Upper lobe of right lung (tissue), 1 donor: ENCODE measurements around the gene ADAMTSL1. TPM values are rescaled to one million over a fixed set of nuclear protein-coding genes. Genes with fewer than 3 reads are reported as not detected.

Experiments used
- ATAC-seq: fragments of 200-7000 bp; cut with Tn5 transposase; one replicate; pipeline ENCODE4 v1.9.1; 2020; ENCODE audit warnings: mild to moderate bottlenecking, moderate library complexity
- DNase-seq: peaks from one replicate; pipeline ENCODE4 v3.0.0-alpha.2; 2020
- H3K27ac ChIP-seq: fragments of 200-600 bp; one replicate; pipeline ENCODE4 v1.8.0; 2022
- H3K27me3 ChIP-seq: fragments of 200-600 bp; one replicate; pipeline ENCODE4 v1.8.0; 2022; ENCODE audit warnings: mild to moderate bottlenecking
- H3K36me3 ChIP-seq: fragments of 200-600 bp; one replicate; pipeline ENCODE4 v1.8.0; 2022
- H3K4me1 ChIP-seq: fragments of 200-600 bp; one replicate; pipeline ENCODE4 v1.8.0; 2022
- H3K4me3 ChIP-seq: fragments of 200-600 bp; one replicate; pipeline ENCODE4 v1.8.0; 2022; ENCODE audit warnings: mild to moderate bottlenecking
- H3K9me3 ChIP-seq: fragments of 200-600 bp; one replicate; pipeline ENCODE4 v1.8.0; 2022
- intact Hi-C: fragments of 100-400 bp; cut with DNase I; formaldehyde crosslinking; loops from one replicate; pipeline ENCODE4 v1.11.0; 2022
- total RNA-seq: library from RNA; stranded (reverse); fragmentation: NEBNext Ultra II Directional; extraction: Animal tissue kit (Norgen Biotek cat#: 25700); gene quantifications from one replicate; pipeline ENCODE4 v1.2.1, GENCODE V29; 2021
- TF ChIP-seq, protein P1 (sequence below): fragments of 200-600 bp; IDR thresholded peaks from one replicate; pipeline ENCODE4 v1.8.0; 2022; ENCODE audit warnings: antibody characterized with exemption
- donor health status: DM: no; HTN: yes; CAD: no; lungs with severe emphysema.

The ADAMTSL1 gene
- total RNA-seq, 1 donor from 2014 or later = 7.3 TPM

DNA sequence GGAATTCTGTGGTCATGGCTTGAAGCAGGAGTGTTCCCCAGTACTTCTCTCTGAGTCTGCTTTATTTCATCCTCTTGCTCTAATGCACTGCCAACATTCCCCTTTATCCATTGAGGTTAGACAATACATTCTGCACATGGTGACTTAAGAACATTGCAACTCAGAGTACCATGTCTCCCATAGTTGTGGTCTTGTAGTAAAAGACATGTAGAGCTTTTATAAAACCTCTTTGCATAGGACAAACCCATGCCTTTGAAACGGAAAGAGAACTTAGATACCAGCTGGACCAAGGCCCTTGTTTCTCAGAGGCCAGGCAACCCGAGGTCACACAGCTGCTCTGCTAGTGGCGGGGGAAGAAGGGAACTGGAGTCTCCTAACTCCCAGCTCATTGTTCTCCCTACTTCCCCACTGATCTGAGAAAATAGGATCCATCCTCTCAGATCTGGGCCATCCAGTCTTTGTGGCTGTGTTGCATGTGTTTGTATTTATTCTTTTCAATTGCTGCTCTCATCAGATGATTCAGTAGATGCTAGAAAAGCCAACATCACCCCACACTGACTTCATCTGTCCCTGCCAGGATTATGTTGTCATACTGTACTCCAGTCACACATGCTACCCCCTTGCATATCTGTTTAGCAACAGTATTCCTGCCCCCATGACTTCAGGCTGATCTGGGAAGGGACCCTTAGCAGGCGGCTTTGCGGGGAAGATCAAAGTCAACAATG lies 322.2 kb downstream of the ADAMTSL1 start:
- DNase-seq (no peak), ATAC-seq (no peak)
- TF ChIP-seq, protein P1, sequence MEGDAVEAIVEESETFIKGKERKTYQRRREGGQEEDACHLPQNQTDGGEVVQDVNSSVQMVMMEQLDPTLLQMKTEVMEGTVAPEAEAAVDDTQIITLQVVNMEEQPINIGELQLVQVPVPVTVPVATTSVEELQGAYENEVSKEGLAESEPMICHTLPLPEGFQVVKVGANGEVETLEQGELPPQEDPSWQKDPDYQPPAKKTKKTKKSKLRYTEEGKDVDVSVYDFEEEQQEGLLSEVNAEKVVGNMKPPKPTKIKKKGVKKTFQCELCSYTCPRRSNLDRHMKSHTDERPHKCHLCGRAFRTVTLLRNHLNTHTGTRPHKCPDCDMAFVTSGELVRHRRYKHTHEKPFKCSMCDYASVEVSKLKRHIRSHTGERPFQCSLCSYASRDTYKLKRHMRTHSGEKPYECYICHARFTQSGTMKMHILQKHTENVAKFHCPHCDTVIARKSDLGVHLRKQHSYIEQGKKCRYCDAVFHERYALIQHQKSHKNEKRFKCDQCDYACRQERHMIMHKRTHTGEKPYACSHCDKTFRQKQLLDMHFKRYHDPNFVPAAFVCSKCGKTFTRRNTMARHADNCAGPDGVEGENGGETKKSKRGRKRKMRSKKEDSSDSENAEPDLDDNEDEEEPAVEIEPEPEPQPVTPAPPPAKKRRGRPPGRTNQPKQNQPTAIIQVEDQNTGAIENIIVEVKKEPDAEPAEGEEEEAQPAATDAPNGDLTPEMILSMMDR = no peak
- no peak overlapping the region for H3K27ac ChIP-seq
- H3K36me3 ChIP-seq = no peaks in the 10 kb centered on the region
- intact Hi-C loops = no loop called here
- H3K9me3 ChIP-seq = no peaks in the 10 kb centered on the region
- no peaks in the 10 kb centered on the region for H3K27me3 ChIP-seq
- H3K4me1 ChIP-seq = no peaks in the 10 kb centered on the region
- H3K4me3 ChIP-seq = no peak overlapping the region

DNA sequence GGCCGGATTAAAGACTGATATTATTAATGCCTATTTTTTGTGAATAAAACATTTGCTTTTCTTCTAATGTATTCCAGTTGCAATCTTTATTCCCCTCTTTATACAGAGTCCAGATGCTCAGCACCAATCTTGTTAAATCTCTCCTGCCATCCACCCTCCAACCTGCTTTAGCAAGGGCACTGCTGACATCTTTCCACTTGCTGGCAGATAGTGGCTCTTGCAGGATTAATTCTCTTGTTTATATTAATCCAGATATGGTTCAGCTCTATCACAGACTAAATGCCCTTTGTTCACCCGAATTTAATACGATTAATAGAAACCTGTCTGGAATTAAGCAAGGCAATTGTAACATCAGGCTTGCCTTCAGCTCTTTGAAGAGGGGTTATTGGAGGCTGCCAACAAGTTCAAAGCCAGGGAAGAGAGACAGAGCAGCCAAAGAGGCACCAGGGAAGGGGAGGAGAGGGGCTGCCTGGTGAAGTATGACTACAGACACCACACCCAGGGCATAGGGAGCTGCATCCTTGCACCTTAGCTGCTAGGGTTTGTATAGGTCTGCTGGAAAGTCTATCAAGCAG lies 322.8 kb downstream of the ADAMTSL1 start:
- TF ChIP-seq, protein P1 = no peak

DNA sequence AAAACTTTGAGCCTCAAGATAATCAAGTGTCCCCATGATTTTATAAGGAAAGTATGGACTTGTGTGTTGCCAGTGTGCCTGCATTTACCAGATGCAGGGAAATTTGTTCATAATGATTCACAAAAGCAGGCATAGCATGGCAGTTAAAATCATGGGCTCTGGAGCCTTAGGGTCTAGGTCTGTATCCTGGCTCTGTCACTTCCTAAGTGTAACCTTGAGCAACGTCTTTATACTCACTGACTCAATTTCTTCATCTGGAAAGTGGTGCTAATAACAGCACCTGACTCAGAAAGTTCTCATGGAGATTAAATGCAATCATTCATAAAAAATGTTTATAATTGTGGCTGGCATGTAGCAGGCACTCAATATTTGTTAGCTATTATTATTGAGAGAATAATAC lies 324.2 kb downstream of the ADAMTSL1 start:
- intact Hi-C loops = no loop called here
- H3K27ac ChIP-seq = no peak overlapping the region
- H3K36me3 ChIP-seq = no peaks in the 10 kb centered on the region
- no peak for DNase-seq
- TF ChIP-seq, protein P1 = no peak
- ATAC-seq = no peak
- H3K9me3 ChIP-seq = no peaks in the 10 kb centered on the region
- no peaks in the 10 kb centered on the region for H3K4me1 ChIP-seq
- no peaks in the 10 kb centered on the region for H3K27me3 ChIP-seq
- H3K4me3 ChIP-seq = no peak overlapping the region

More for the DNA sequence above, 322.8 kb downstream of the ADAMTSL1 start:
- H3K4me1 ChIP-seq = no peaks in the 10 kb centered on the region
- no peaks in the 10 kb centered on the region for H3K27me3 ChIP-seq
- DNase-seq (no peak), ATAC-seq (no peak)
- H3K27ac ChIP-seq = no peak overlapping the region
- intact Hi-C loops = no loop called here
- H3K36me3 ChIP-seq = no peaks in the 10 kb centered on the region
- no peak overlapping the region for H3K4me3 ChIP-seq
- no peaks in the 10 kb centered on the region for H3K9me3 ChIP-seq

DNA sequence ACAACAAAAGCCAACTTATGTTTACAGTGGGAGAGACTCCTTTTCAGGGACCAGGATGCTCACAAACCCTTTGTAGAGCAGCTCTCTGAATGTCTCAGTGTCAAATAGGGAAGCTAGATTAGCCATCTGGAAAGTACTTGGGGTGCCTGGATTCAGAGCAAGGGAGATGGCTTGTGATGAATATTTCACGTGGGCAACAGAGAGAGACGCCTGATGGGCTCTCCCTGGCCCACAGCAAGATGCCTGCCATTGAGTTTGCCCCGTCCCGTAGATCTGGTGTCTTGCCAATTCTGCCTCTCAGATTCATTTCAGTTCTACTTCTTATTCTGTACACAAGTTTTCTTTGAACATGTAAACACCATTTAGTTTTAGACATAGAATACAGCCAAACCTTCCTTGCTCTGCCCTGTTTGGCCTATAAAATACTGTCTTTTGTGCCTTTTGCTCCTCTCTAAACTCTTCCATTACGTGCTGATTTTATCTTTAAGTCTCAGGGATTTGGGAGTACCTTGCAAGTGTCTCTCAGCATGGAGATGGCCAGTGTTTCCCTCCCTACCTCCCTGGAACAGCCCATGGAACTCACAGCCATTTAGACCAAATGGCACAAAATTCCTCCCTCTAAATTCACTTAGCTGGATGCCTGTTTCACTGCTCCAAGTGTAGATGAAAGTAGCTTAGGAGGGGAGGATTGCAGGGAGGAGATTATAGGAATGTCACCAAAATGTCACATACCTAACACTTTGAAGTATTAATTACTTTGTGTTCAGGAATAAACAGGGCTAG lies 324.7 kb downstream of the ADAMTSL1 start:
- ATAC-seq (no peak), DNase-seq (no peak)
- H3K27me3 ChIP-seq = no peaks in the 10 kb centered on the region
- H3K36me3 ChIP-seq = no peaks in the 10 kb centered on the region
- H3K4me1 ChIP-seq = no peaks in the 10 kb centered on the region
- intact Hi-C loops = no loop called here
- H3K9me3 ChIP-seq = no peaks in the 10 kb centered on the region
- H3K27ac ChIP-seq = no peak overlapping the region
- no peak overlapping the region for H3K4me3 ChIP-seq
- TF ChIP-seq, protein P1 = no peak

DNA sequence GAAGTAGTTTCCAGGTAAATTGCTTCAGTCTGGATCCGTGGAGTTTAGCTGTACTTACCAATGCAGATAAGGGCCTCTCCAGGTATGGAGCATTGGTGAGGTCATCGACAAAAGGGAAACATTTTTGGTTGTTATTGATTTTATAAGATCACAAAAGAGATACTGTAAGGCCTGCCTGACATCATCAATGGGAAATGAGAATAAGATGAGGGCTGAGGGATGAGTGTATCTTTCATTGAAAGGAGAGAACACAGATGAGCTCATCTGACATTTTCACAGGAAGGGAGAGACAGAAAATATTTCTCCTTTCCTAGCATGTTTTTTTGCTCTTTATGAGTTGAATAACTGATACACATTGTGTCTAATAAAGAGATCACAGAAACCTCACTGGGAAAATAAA lies 325.5 kb downstream of the ADAMTSL1 start:
- H3K4me1 ChIP-seq = no peaks in the 10 kb centered on the region
- no peak for ATAC-seq
- TF ChIP-seq, protein P1 = no peak
- H3K9me3 ChIP-seq = no peaks in the 10 kb centered on the region
- no peak overlapping the region for H3K4me3 ChIP-seq
- H3K27ac ChIP-seq = no peak overlapping the region
- intact Hi-C loops = no loop called here
- no peaks in the 10 kb centered on the region for H3K27me3 ChIP-seq
- DNase-seq = no peak
- no peaks in the 10 kb centered on the region for H3K36me3 ChIP-seq
